Astrocyte (in vitro differentiated cells and primary cell): ENCODE measurements around the gene PAGR1. TPM values are rescaled to one million over a fixed set of nuclear protein-coding genes. Genes with fewer than 3 reads are reported as not detected.

ENCODE experiments used
- DNase-seq: peaks from one replicate; pipeline ENCODE4 v3.0.0-alpha.2; 2010; ENCODE audit warnings: low read depth
- FAIRE-seq: peaks from 2 replicates; lab custom pipeline; 2011; peaks lifted over from hg19 to GRCh38; lab: Jason Lieb, UNC
- H2AFZ ChIP-seq: 2 replicates; pipeline ENCODE4 v1.6.0; 2012; ENCODE audit warnings: low read depth, low read length, inconsistent platforms
- H3K27ac ChIP-seq: 2 replicates; pipeline ENCODE4 v1.5.1; 2011; ENCODE audit warnings: low read depth, low read length, inconsistent platforms
- H3K27me3 ChIP-seq: 2 replicates; pipeline ENCODE4 v1.6.0; 2011; ENCODE audit warnings: low read length, inconsistent platforms; ENCODE audit not compliant: insufficient read depth
- H3K36me3 ChIP-seq: 2 replicates; pipeline ENCODE4 v1.5.1; 2011; ENCODE audit warnings: low read length, inconsistent platforms; ENCODE audit not compliant: insufficient read depth
- H3K4me1 ChIP-seq: 2 replicates; pipeline ENCODE4 v1.5.1; 2011; ENCODE audit warnings: low read length, inconsistent platforms; ENCODE audit not compliant: insufficient read depth
- H3K4me2 ChIP-seq: 2 replicates; pipeline ENCODE4 v1.6.0; 2012; ENCODE audit warnings: low read length, inconsistent platforms
- H3K4me3 ChIP-seq: 2 replicates; pipeline ENCODE4 v1.5.1; 2011; ENCODE audit warnings: low read depth, mild to moderate bottlenecking, low read length, inconsistent platforms; ENCODE audit not compliant: insufficient read depth
- H3K79me2 ChIP-seq: 2 replicates; pipeline ENCODE4 v1.6.0; 2012; ENCODE audit warnings: mild to moderate bottlenecking, low read length, inconsistent platforms; ENCODE audit not compliant: insufficient read depth
- H3K9ac ChIP-seq: 2 replicates; pipeline ENCODE4 v1.6.0; 2012; ENCODE audit warnings: mild to moderate bottlenecking, low read length, inconsistent platforms
- H3K9me3 ChIP-seq: 2 replicates; pipeline ENCODE4 v1.5.1; 2012; ENCODE audit warnings: low read depth, mild to moderate bottlenecking, low read length, inconsistent platforms; ENCODE audit not compliant: insufficient read depth
- H4K20me1 ChIP-seq: 2 replicates; pipeline ENCODE4 v1.6.0; 2012; ENCODE audit warnings: low read length, inconsistent platforms; ENCODE audit not compliant: insufficient read depth
- H3K27ac Mint-ChIP-seq: one replicate; pipeline ENCODE4 v1.8.0; 2021; ENCODE audit warnings: mild to moderate bottlenecking, mixed read lengths; ENCODE audit not compliant: unreplicated experiment
- H3K27me3 Mint-ChIP-seq: one replicate; pipeline ENCODE4 v1.8.0; 2021; ENCODE audit warnings: low read depth, mixed read lengths; ENCODE audit not compliant: unreplicated experiment
- H3K36me3 Mint-ChIP-seq: one replicate; pipeline ENCODE4 v1.8.0; 2021; ENCODE audit warnings: low read depth, mixed read lengths; ENCODE audit not compliant: unreplicated experiment
- H3K4me1 Mint-ChIP-seq: one replicate; pipeline ENCODE4 v1.8.0; 2021; ENCODE audit warnings: low read depth, mixed read lengths; ENCODE audit not compliant: unreplicated experiment
- H3K4me3 Mint-ChIP-seq: one replicate; pipeline ENCODE4 v1.8.0; 2021; ENCODE audit warnings: mild to moderate bottlenecking, moderate library complexity, mixed read lengths; ENCODE audit not compliant: unreplicated experiment
- H3K9me3 Mint-ChIP-seq: one replicate; pipeline ENCODE4 v1.8.0; 2021; ENCODE audit warnings: mild to moderate bottlenecking, mixed read lengths; ENCODE audit not compliant: unreplicated experiment
- CTCF ChIP-seq: IDR thresholded peaks from 2 replicates; pipeline ENCODE4 v1.5.1; 2011; ENCODE audit warnings: low read depth, mild to moderate bottlenecking, inconsistent platforms, low read length, moderate library complexity; ENCODE audit not compliant: insufficient read depth
- EZH2 ChIP-seq: IDR thresholded peaks from 2 replicates; pipeline ENCODE4 v1.6.1; 2012; ENCODE audit warnings: mild to moderate bottlenecking, low read length, inconsistent platforms; ENCODE audit not compliant: insufficient read depth
- total RNA-seq: library from RNA; stranded (reverse); gene quantifications from 2 replicates; pipeline ENCODE4 v1.2.1, GENCODE V29; 2021

The PAGR1 gene
- total RNA-seq, 1 donor from 2014 or later, result 20.8 TPM

- Mint-ChIP-seq H3K4me1 (peaks cover 29% of the 10 kb centered on the region), H3K27me3 (no peaks in the 10 kb centered on the region), H3K27ac (peak within 1 kb of the TSS; percentile 98), H3K4me3 (peak within 1 kb of the TSS; percentile 98), H3K9me3 (no peaks in the 10 kb centered on the region), H3K36me3 (peaks cover 13% of the 10 kb centered on the region)
- peaks cover 30% of the 10 kb centered on the region for H4K20me1 ChIP-seq
- H3K79me2 ChIP-seq, result peaks cover 34% of the 10 kb centered on the region
- peak within 1 kb of the TSS; percentile 94 for H3K9ac ChIP-seq
- H3K27ac ChIP-seq, result peak within 1 kb of the TSS; percentile 91
- no peak for TF ChIP-seq CTCF
- TF ChIP-seq EZH2, result no peak
- peak; percentile 88 for DNase-seq
- peaks cover 9% of the 10 kb centered on the region for H3K36me3 ChIP-seq
- H3K4me1 ChIP-seq, result peaks cover 34% of the 10 kb centered on the region
- no peaks in the 10 kb centered on the region for H3K27me3 ChIP-seq
- no peaks in the 10 kb centered on the region for H3K9me3 ChIP-seq
- peak within 1 kb of the TSS; percentile 79 for H2AFZ ChIP-seq
- H3K4me3 ChIP-seq, result peak within 1 kb of the TSS; percentile 77
- H3K4me2 ChIP-seq, result peak within 1 kb of the TSS; percentile 96
- no peak for FAIRE-seq
These were observed 9.8 kb upstream of the PAGR1 start, which contains the start of gene MAZ for GRCh38 chr16:29806099-29806579. Gene MAZ (plus strand): TSS chr16:29806529. CDS start chr16:29806702, 173 bp downstream.

GRCh38 chr16:29806641-29807425, 9.1 kb upstream of the PAGR1 start:
- H3K9ac ChIP-seq, result peak overlapping the region; percentile 84
- Mint-ChIP-seq H3K4me3 (peak overlapping the region; percentile 91), H3K27ac (no peak overlapping the region), H3K27me3 (no peaks in the 10 kb centered on the region), H3K9me3 (no peaks in the 10 kb centered on the region), H3K36me3 (peaks cover 9% of the 10 kb centered on the region), H3K4me1 (peaks cover 32% of the 10 kb centered on the region)
- TF ChIP-seq EZH2 (no peak), CTCF (no peak)
- peaks cover 39% of the 10 kb centered on the region for H3K4me1 ChIP-seq
- no peaks in the 10 kb centered on the region for H3K9me3 ChIP-seq
- H3K4me3 ChIP-seq, result peak overlapping the region; percentile 77
- H4K20me1 ChIP-seq, result peaks cover 34% of the 10 kb centered on the region
- peak overlapping the region; percentile 68 for H3K27ac ChIP-seq
- FAIRE-seq (no peak), DNase-seq (no peak)
- peaks cover 34% of the 10 kb centered on the region for H3K79me2 ChIP-seq
- H2AFZ ChIP-seq, result peak overlapping the region; percentile 14
- peaks cover 5% of the 10 kb centered on the region for H3K36me3 ChIP-seq
- peak overlapping the region; percentile 93 for H3K4me2 ChIP-seq
- no peaks in the 10 kb centered on the region for H3K27me3 ChIP-seq
